Stimulated activated CD4-positive, alpha-beta T cell treated with anti-CD3 and anti-CD28 coated beads, Interleukin-2, amount 100 ng/mL, for 4 hours (primary cell): ENCODE measurements around the gene NTRK1.

Source experiments
- DNase-seq: peaks from one replicate; pipeline ENCODE4 v3.0.0-alpha.2; 2020; ENCODE audit warnings: low read depth

NTRK1 gene

GRCh38 chr1:156881101-156881500, 20.4 kb downstream of the NTRK1 start:
- no peak for DNase-seq

- no peak for DNase-seq
These were observed 21.0 kb downstream of the NTRK1 start for GRCh38 chr1:156881663-156882062.

- DNase-seq, result no peak
These were observed 21.9 kb downstream of the NTRK1 start for GRCh38 chr1:156882543-156882942.

- DNase-seq, result no peak
These were observed 23.3 kb downstream of the NTRK1 start for GRCh38 chr1:156883919-156884318.

GRCh38 chr1:156884560-156885184, 24.0 kb downstream of the NTRK1 start:
- DNase-seq, result no peak

GRCh38 chr1:156885314-156885713, 24.6 kb downstream of the NTRK1 start:
- no peak for DNase-seq

GRCh38 chr1:156885880-156886355, 25.3 kb downstream of the NTRK1 start:
- no peak for DNase-seq

- DNase-seq, result no peak
These were observed 26.1 kb downstream of the NTRK1 start for GRCh38 chr1:156886583-156887281.

- no peak for DNase-seq
These were observed 26.7 kb downstream of the NTRK1 start for GRCh38 chr1:156887317-156887716.

GRCh38 chr1:156887734-156888133, 27.1 kb downstream of the NTRK1 start:
- DNase-seq, result no peak

- peak; percentile 17 for DNase-seq
These were observed 29.3 kb downstream of the NTRK1 start for GRCh38 chr1:156889802-156890580.

- peak; percentile 84 for DNase-seq
These were observed 31.8 kb downstream of the NTRK1 start for GRCh38 chr1:156892190-156893047.

GRCh38 chr1:156893048-156893953, 32.6 kb downstream of the NTRK1 start, which contains the start of gene PEAR1:
PEAR1 (plus strand) TSS chr1:156893718; CDS start chr1:156903927, 10,209 bp downstream.
- DNase-seq, result no peak

GRCh38 chr1:156894001-156894400, 33.3 kb downstream of the NTRK1 start:
- no peak for DNase-seq

GRCh38 chr1:156894711-156895454, 34.2 kb downstream of the NTRK1 start:
- no peak for DNase-seq

GRCh38 chr1:156895455-156895812, 34.8 kb downstream of the NTRK1 start:
- DNase-seq, result no peak

- no peak for DNase-seq
These were observed 35.3 kb downstream of the NTRK1 start for GRCh38 chr1:156895927-156896326.

GRCh38 chr1:156896490-156897033, 35.9 kb downstream of the NTRK1 start:
- DNase-seq, result no peak

GRCh38 chr1:156897078-156897825, 36.6 kb downstream of the NTRK1 start:
- DNase-seq, result no peak
